ENCODE data around the gene PIWIL1. TPM values are rescaled to one million over a fixed set of nuclear protein-coding genes. Genes with fewer than 3 reads are reported as not detected.

Gene PIWIL1
- polyA plus RNA-seq, 1 donor, result 0.08 TPM

- no peak for DNase-seq (ENCODE audit: low read depth)
These were observed 36.4 kb downstream of the PIWIL1 start for GRCh38 chr12:130374083-130374482.

DNA sequence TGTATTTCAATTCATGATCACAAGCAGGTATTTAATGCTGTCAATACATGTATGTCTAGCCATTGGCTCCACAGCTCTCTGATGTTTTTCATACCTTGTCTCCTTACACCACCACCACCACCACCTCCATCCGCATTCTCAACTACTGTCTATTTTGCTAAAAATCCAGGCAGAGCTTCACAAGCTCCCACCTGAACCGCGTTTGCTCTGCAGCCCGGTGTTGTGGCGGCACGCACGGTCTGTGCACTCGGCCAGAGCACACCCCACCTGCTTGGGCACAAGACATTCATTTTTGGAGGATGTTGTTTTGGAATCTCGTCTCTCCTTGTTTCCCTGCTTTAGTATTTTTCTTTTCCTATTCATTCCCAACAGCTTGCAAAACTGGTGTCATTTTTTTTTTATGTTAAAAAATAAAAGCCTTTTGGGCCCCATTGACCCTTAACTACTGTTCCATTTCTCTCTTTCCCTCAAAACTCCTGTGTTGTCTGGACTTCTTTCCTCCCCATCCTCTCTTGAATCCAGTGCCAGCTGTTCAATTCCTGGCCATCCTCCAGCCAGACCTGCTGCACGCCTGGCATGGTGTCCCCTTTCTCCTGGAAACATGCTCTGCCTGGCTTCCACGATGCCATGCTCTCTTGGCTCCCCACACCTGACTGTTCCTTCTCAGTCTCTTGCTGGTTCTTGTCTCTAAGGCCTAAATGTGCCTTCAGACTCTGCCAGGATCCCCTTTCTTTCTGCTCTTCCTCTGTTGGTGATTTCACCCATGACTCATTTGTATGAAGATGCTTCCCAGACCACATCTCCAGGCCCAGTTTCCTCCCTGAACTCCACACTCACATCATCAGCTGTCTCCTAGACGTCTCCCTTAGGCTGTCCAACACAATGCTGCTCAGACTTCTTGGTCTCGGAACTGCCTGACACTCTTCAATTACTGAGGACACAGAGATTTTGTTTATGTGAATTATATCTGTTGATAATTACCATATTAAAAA lies 37.9 kb downstream of the PIWIL1 start:
- DNase-seq (ENCODE audit: low read depth), result no peak

DNA sequence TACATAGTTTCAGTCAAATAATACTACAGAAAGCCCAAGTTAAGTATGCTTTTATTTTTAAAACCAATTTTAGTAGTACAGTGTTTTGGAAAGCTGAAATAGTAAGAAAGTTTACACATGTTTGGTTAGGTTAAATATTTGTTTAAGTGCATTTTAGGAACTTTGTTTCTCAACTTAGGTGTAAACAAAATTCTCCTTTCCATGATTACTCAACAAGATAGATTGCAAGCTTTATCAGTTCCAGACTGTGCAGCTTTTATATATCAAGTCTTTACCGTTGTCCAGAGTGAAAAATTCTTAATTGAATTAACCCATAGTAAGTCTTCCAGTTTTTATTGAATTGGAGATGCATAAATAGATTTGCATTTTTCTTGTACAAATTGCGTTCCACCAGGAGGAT lies 45.1 kb downstream of the PIWIL1 start:
- DNase-seq (ENCODE audit: low read depth), result no peak

DNA sequence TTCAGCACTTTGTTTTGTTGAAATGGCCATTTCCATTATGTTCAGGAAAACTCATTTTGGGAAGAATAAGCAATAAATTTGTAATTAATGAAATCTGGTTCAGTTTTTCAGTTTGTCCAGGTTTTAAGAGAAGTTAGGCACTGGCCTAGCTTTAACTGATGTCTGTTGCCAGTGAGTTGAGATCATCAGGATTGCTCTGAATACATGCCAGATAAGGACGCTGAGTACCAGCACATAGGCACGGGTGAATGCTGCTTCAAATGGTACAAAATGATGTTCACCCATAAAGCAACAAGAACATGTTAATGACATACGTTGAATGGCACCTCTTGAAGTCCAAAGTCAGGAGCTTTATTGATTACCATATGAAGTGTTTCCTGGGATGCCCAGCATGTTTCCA lies 46.5 kb downstream of the PIWIL1 start:
- no peak for DNase-seq (ENCODE audit: low read depth)

DNA sequence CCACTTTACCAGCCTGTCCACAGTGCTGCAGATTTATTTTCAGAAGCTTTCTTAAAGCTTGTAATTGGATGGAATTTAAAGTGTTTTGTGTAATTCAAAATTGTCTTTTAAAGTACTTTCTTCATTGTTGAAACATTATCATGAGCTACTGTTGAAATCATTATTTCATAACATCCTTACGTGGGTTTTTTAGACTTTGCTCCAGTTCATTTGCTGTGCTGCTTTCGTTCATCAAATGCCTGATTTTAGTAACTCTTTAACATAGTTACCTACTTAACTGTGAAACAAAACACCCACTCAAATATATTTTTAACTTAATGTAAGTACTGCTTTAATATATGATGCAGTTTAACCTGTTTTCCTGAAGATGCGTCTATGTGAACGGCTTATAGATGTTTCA lies 47.5 kb downstream of the PIWIL1 start:
- no peak for DNase-seq (ENCODE audit: low read depth)

DNA sequence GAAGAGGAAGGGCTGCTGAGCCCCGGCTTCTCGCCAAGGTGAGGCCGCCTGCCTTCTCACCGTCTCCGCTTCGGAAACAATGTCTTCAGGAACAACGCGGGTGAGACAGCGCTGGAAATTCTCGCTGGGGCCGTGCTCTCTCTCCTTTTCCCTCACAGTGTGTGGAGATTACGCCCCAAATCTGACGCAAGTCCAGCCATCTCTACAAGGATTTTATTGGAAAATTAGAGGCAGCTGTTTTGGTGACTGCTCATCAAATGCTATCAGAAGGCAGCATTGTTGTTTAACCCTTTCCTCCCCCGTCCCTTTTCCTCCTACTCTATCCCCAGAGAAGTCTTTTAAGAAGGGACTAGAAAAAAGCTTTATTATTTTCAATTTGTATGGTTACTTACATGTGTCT lies 53.5 kb downstream of the PIWIL1 start:
- no peak for DNase-seq (ENCODE audit: low read depth)

GRCh38 chr12:130394906-130395305 lies 57.2 kb downstream of the PIWIL1 start:
- DNase-seq (ENCODE audit: low read depth), result no peak

DNA sequence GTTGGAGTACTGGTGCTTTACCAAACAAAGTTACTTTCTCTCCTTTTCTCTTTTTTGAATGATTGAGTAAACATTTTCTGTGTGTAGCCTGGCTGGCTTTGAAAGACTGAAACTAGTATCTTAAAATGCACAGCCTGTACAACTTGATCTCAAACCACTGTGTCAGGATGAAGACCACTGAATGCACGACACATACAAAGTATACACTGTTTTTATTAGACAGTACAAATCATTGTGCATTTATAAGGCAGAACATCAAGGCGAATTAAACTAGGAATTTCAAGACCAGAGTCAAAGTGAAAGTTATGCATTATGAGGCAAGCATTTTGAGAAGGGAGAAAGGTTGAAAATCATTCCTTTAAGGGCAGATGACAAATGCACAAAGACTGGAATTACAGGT lies 59.0 kb downstream of the PIWIL1 start:
- DNase-seq (ENCODE audit: low read depth), result no peak

- DNase-seq (ENCODE audit: low read depth), result no peak
These were observed 60.6 kb downstream of the PIWIL1 start for GRCh38 chr12:130398100-130398848.

- no peak for DNase-seq (ENCODE audit: low read depth)
These were observed 64.0 kb downstream of the PIWIL1 start for GRCh38 chr12:130401703-130402102.

DNA sequence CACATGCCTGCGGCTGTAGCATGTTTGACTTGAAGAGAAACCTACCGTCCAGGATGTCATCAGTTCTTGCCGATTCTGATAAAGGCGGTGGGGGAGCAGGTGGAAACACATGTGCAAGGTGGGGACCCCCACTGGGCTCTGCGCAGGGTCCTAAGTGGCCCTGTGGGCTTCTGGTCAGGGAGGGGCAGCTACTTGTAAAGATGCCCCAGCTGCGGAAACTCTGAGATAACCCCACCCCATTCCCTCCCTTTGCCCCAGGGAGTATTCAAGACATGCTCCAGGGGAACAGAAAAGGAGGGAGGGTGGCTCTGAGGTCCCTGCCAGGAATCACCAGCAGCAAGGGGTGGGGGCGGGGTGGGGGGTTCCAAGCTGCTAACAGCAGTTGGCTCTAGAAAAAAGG lies 67.6 kb downstream of the PIWIL1 start:
- DNase-seq (ENCODE audit: low read depth), result no peak

DNA sequence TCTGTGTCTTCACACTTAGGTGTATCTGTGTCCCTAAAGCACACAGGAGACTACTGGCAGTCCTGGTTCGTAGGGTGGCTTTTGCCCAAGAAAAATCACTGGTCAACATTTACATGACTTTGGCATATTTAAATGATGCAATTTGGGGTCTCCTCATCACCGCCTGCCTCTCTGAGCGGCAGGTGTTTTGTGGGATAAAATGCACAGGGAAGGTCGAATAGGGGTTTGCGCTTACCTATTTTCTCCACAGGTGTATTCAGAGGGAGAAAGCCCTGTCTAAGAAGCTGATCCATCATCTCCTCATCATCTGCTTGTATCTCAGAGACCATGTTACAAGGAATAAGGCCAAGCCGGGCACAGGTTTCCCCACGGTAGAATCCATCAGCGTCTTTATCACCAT lies 74.7 kb downstream of the PIWIL1 start:
- DNase-seq (ENCODE audit: low read depth), result no peak

DNA sequence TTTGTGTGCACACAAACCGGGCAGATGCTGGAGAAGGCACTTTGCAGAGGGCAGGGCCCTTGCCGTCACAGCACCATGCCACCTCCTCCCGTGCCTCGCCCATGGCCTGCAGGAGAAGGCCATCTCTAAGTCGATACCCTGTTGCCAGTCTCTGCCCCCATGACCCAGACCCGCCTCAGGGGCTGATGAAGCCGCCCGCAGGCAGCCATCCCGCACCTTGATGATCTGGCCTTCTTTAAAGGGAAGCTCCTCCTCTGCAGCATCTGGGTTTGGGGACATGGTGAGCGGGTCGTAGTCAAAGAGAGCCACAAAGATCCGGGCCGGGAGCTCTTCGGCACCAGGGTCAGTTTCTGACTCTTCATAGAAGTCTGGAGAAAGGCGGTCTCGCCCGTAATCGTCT lies 76.2 kb downstream of the PIWIL1 start:
- no peak for DNase-seq (ENCODE audit: low read depth)

DNA sequence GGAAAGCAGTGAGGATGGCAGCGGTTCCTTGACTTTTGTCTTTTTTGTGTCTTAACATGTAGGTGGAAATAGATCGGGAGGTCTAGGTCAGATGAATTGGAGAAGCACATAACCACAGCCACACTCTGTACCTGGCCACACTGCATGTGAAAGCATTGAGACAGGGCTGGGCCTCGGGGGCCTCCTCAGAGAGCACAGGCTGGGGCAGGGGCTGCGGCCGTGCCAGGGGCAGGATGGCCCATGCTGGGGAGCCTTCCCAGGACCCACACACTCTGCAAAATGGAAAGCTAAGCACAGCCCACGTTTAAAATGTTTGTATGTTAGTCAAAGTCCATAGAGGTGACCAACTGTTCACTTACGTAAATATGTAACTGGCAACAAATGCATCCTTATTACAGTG lies 76.7 kb downstream of the PIWIL1 start:
- DNase-seq (ENCODE audit: low read depth), result no peak

- no peak for DNase-seq (ENCODE audit: low read depth)
These were observed 80.6 kb downstream of the PIWIL1 start for GRCh38 chr12:130418251-130418650.

DNA sequence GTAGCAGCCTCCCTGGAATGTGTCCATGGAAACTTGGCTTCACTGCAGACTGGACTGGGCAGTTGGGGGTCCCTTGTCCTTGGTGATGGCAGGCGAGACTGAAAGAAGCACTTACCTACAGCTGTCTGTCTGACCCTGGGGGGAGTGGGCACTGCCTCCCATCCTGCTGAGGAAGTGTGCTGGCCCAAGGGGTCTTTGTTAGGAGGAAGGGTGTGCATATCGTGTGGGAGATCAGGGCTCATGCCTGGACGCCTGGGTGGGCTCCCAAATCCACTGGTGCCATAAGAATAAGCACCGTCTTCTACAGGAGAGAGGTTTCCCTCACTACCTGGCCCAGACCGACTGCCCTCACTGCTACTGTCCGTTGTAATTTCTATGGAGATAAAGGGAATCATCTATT lies 81.4 kb downstream of the PIWIL1 start:
- DNase-seq (ENCODE audit: low read depth), result no peak

- no peak for DNase-seq (ENCODE audit: low read depth)
These were observed 82.4 kb downstream of the PIWIL1 start for GRCh38 chr12:130420071-130420470.

- DNase-seq (ENCODE audit: low read depth), result no peak
These were observed 84.2 kb downstream of the PIWIL1 start for GRCh38 chr12:130421896-130422295.

Other genes with a start within 250 kb of the PIWIL1 start
- gene FZD10, start 175.4 kb upstream of the PIWIL1 start, polyA plus RNA-seq (ENCODE audit: insufficient read length), result 17.3 TPM

Data from forelimb muscle (tissue), 1 donor.